Mesenchymal stem cell (in vitro differentiated cells and primary cell): ENCODE results near the gene NME1.
A peak's percentile ranks its signal among the peaks of the same experiment; 100 is the strongest.
"Not testable (repeated sequence)": the region's sequence is repeated elsewhere in the genome, so short reads cannot be mapped to it uniquely, and the experiment has no call there.

ENCODE experiments used
- DNase-seq: peaks from one replicate; pipeline ENCODE4 v3.0.0-alpha.2; 2013
- H2AFZ ChIP-seq: one replicate; pipeline ENCODE4 v1.6.1; 2013; ENCODE audit warnings: low read depth, mild to moderate bottlenecking, control low read depth, inconsistent platforms, low read length, moderate library complexity
- H2AK5ac ChIP-seq: 2 replicates; pipeline ENCODE4 v1.6.1; 2013; ENCODE audit warnings: low read length, moderate library complexity, mild to moderate bottlenecking, inconsistent platforms; ENCODE audit not compliant: severe bottlenecking
- H2BK120ac ChIP-seq: one replicate; pipeline ENCODE4 v1.6.1; 2013; ENCODE audit warnings: low read depth, mild to moderate bottlenecking, inconsistent platforms, low read length, moderate library complexity
- H2BK12ac ChIP-seq, 2 experiments: one replicate each; pipeline ENCODE4 v1.6.1; 2013; ENCODE audit warnings: inconsistent platforms in 2 of 2, low read length in 2 of 2, mild to moderate bottlenecking in 2 of 2, moderate library complexity in 2 of 2, control low read depth in 1 of 2
- H2BK15ac ChIP-seq: one replicate; pipeline ENCODE4 v1.6.1; 2013; ENCODE audit warnings: mild to moderate bottlenecking, low read depth, inconsistent platforms; ENCODE audit not compliant: poor library complexity, severe bottlenecking
- H2BK5ac ChIP-seq: 2 replicates; pipeline ENCODE4 v1.6.1; 2013; ENCODE audit warnings: low read depth, mild to moderate bottlenecking, low read length, control low read depth, inconsistent platforms; ENCODE audit not compliant: poor library complexity, severe bottlenecking
- H3K14ac ChIP-seq, 2 experiments: one replicate each; pipeline ENCODE4 v1.6.1; 2013; ENCODE audit warnings: inconsistent platforms in 2 of 2, low read length in 2 of 2, control low read depth in 1 of 2, mild to moderate bottlenecking in 1 of 2, moderate library complexity in 1 of 2
- H3K18ac ChIP-seq, 2 experiments: one replicate each; pipeline ENCODE4 v1.6.1; 2013; ENCODE audit warnings: inconsistent platforms in 2 of 2, low read length in 2 of 2, control low read depth in 1 of 2, low read depth in 1 of 2, mild to moderate bottlenecking in 1 of 2
- H3K23ac ChIP-seq, 2 experiments: one replicate each; pipeline ENCODE4 v1.6.1; 2013; ENCODE audit warnings: inconsistent platforms in 2 of 2, low read length in 2 of 2, mild to moderate bottlenecking in 2 of 2, moderate library complexity in 2 of 2, control low read depth in 1 of 2
- H3K27ac ChIP-seq: 2 replicates; pipeline ENCODE4 v1.5.1; 2013; ENCODE audit warnings: mild to moderate bottlenecking, moderate library complexity, low read length, control low read depth, inconsistent platforms; ENCODE audit not compliant: poor library complexity, severe bottlenecking
- H3K27me3 ChIP-seq, 2 experiments: 2 replicates each; pipeline versions ENCODE4 v1.6.1 to v1.7.0; 2013; ENCODE audit warnings: low read length in 2 of 2, mild to moderate bottlenecking in 2 of 2, moderate library complexity in 2 of 2, control low read depth in 1 of 2, inconsistent platforms in 1 of 2; ENCODE audit not compliant: control insufficient read depth in 1 of 2, insufficient read depth in 1 of 2
- H3K36me3 ChIP-seq, 2 experiments: 2 replicates each; pipeline versions ENCODE4 v1.6.1 to v1.7.0; 2013; ENCODE audit warnings: low read length in 2 of 2, control low read depth in 1 of 2, inconsistent platforms in 1 of 2, low read depth in 1 of 2, mild to moderate bottlenecking in 1 of 2; ENCODE audit not compliant: insufficient read depth in 2 of 2, control insufficient read depth in 1 of 2
- H3K4ac ChIP-seq, 2 experiments: one replicate each; pipeline ENCODE4 v1.6.1; 2013; ENCODE audit warnings: inconsistent platforms in 2 of 2, low read length in 2 of 2, mild to moderate bottlenecking in 2 of 2, moderate library complexity in 2 of 2, control low read depth in 1 of 2, low read depth in 1 of 2
- H3K4me1 ChIP-seq: 2 replicates; pipeline ENCODE4 v1.6.1; 2013; ENCODE audit warnings: low read depth, low read length, control low read depth; ENCODE audit not compliant: control insufficient read depth, insufficient read depth
- H3K4me2 ChIP-seq: 2 replicates; pipeline ENCODE4 v1.6.1; 2013; ENCODE audit warnings: low read length, mild to moderate bottlenecking, inconsistent platforms; ENCODE audit not compliant: poor library complexity, severe bottlenecking
- H3K4me3 ChIP-seq, 2 experiments: 2 replicates each; pipeline versions ENCODE4 v1.5.1 to v1.7.0; 2013; ENCODE audit warnings: low read length in 2 of 2, mild to moderate bottlenecking in 2 of 2, control low read depth in 1 of 2, low read depth in 1 of 2; ENCODE audit not compliant: insufficient read depth in 1 of 2
- H3K79me1 ChIP-seq: replicated peaks from 2 replicates; pipeline ENCODE4 v1.6.1; 2013; ENCODE audit warnings: mild to moderate bottlenecking, control low read depth, low read length, inconsistent platforms; ENCODE audit not compliant: poor library complexity, severe bottlenecking
- H3K9ac ChIP-seq: 2 replicates; pipeline ENCODE4 v1.7.0; 2013; ENCODE audit warnings: mild to moderate bottlenecking, low read length, moderate library complexity
- H3K9me3 ChIP-seq: 2 replicates; pipeline ENCODE4 v1.7.0; 2013; ENCODE audit warnings: mild to moderate bottlenecking, low read length; ENCODE audit not compliant: control insufficient read depth
- H4K8ac ChIP-seq: one replicate; pipeline ENCODE4 v1.6.1; 2013; ENCODE audit warnings: inconsistent platforms, mild to moderate bottlenecking, low read length, moderate library complexity
- H4K91ac ChIP-seq: one replicate; pipeline ENCODE4 v1.6.1; 2013; ENCODE audit warnings: mild to moderate bottlenecking, low read length, inconsistent platforms
- WGBS: methylation state at CpG from one replicate; pipeline ENCODE4 v1.1.7; 2013; ENCODE audit warnings: mixed read lengths; 5-methylcytosine and 5-hydroxymethylcytosine counted together

NME1 gene

GRCh38 chr17:51122473-51123115 is 30.8 kb upstream of the NME1 start:
- not testable (repeated sequence) for H3K18ac ChIP-seq, DNase-seq, H2BK12ac ChIP-seq, H3K36me3 ChIP-seq, H4K8ac ChIP-seq, H2AK5ac ChIP-seq, H3K14ac ChIP-seq, H4K91ac ChIP-seq, H2BK5ac ChIP-seq, H3K4ac ChIP-seq, H3K79me1 ChIP-seq, H3K9me3 ChIP-seq, H3K4me3 ChIP-seq, H2AFZ ChIP-seq, H3K23ac ChIP-seq, H2BK15ac ChIP-seq, H3K27me3 ChIP-seq, H2BK120ac ChIP-seq
- peak overlapping the region; percentile 99 for H3K27ac ChIP-seq
- peaks cover 11% of the 10 kb centered on the region for H3K4me1 ChIP-seq
- peak overlapping the region; percentile 99 for H3K9ac ChIP-seq
- peak overlapping the region; percentile 79 for H3K4me2 ChIP-seq
- 90% methylated on average over 7 of the region's 10 CpGs for WGBS

DNA sequence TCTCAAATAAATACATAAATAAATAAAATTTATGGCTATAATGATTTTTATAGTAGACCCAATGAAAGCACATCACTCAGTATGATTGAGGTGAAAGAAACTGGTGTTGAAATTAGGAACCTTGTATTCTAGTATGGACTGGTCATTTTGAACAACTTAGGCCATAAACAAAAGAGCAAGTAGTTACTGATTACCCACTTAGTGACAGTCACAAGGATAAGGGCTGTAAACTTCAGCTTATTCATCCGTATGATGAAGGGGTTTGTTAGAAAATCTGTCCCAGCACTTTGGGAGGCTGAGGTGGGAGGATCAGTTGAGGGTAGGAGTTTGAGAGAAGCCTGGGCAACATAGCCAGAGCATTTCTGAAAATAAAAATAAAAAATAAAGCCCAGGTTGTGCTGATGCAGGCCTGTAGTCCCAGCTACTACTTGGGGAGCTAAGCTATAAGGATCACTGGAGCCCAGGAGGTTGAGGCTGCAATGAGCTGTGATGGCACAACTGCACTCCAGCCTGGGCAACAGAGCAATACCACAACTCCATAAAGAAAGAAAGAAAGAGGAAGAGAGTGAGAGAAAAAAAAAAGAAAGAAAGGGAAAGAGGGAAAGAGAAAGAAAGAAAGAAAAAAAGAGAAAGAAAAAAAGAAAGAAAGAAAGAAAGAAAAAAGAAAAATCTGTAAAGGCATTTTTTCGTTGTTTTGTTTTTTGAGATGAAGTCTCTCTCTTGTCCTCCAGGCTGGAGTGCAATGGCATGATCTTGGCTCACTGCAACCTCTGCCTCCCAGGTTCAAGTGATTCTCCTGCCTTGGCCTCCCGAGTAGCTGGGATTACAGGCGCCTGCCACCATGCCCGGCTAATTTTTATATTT is 28.5 kb upstream of the NME1 start:
- H3K23ac ChIP-seq, result no peak overlapping the region
- no peak overlapping the region for H2BK15ac ChIP-seq

DNA sequence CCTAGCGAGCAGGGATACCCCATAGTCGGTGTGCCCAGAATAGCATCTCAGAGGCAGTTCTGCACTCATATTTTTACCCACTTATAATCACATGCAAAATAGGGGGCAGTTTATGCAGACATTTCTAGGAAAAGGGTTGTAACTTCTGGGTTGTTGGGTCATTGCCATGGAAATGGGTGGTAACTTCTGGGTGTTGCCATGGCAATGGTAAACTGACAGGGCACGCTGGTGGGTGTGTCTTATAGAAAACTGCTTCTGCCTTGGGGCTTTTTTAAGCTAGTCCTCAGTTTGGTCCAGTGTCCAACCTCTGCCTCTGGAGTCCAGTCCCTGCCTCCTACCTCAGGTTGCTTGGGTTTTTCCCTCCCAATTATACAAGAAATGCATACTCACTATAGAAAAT is 25.3 kb upstream of the NME1 start:
- Histone ChIP-seq H3K4me3 (no peak overlapping the region), H4K91ac (no peak overlapping the region), H3K79me1 (no peaks in the 10 kb centered on the region), H2BK15ac (no peak overlapping the region), H2BK12ac (no peak overlapping the region), H3K36me3 (no peaks in the 10 kb centered on the region), H3K9me3 (no peaks in the 10 kb centered on the region), H3K4me1 (peaks cover 5% of the 10 kb centered on the region), H3K9ac (no peak overlapping the region), H3K18ac (no peak overlapping the region), H4K8ac (no peak overlapping the region), H3K27ac (no peak overlapping the region), H3K27me3 (no peaks in the 10 kb centered on the region), H2AFZ (no peak overlapping the region), H2BK5ac (no peak overlapping the region), H2AK5ac (no peak overlapping the region), H3K23ac (no peak overlapping the region), H3K4ac (no peak overlapping the region), H2BK120ac (no peak overlapping the region), H3K14ac (no peak overlapping the region), H3K4me2 (no peak overlapping the region)
- DNase-seq, result peak; percentile 45
- WGBS, result 100% methylated on average over 1 of the region's 3 CpGs

More for the DNA sequence above, 28.5 kb upstream of the NME1 start:
- Histone ChIP-seq H3K14ac (no peak overlapping the region), H4K8ac (no peak overlapping the region), H3K4me3 (no peak overlapping the region), H3K27me3 (no peaks in the 10 kb centered on the region), H2BK5ac (no peak overlapping the region), H3K9ac (no peak overlapping the region), H2BK12ac (no peak overlapping the region), H3K4me1 (peaks cover 6% of the 10 kb centered on the region), H2AK5ac (peak overlapping the region; percentile 77), H3K4me2 (no peak overlapping the region), H3K9me3 (no peaks in the 10 kb centered on the region), H3K27ac (peak overlapping the region; percentile 30), H3K36me3 (no peaks in the 10 kb centered on the region), H2BK120ac (no peak overlapping the region), H4K91ac (no peak overlapping the region), H2AFZ (no peak overlapping the region), H3K4ac (no peak overlapping the region), H3K18ac (no peak overlapping the region), H3K79me1 (peaks cover 1% of the 10 kb centered on the region)
- no peak for DNase-seq
- WGBS, result 86% methylated on average over 5 of the region's 5 CpGs

- no peak overlapping the region for H4K8ac ChIP-seq
- H2BK15ac ChIP-seq, result no peak overlapping the region
- no peak overlapping the region for H3K18ac ChIP-seq
- no peak overlapping the region for H2BK5ac ChIP-seq
- H2BK120ac ChIP-seq, result no peak overlapping the region
- no peaks in the 10 kb centered on the region for H3K9me3 ChIP-seq
- no peak overlapping the region for H2AK5ac ChIP-seq
- no peak overlapping the region for H3K14ac ChIP-seq
- no peak overlapping the region for H3K4me2 ChIP-seq
- H3K79me1 ChIP-seq, result no peaks in the 10 kb centered on the region
- H3K9ac ChIP-seq, result peak overlapping the region; percentile 49
- H2BK12ac ChIP-seq, result no peak overlapping the region
- DNase-seq, result peak; percentile 55
- H2AFZ ChIP-seq, result no peak overlapping the region
- no peaks in the 10 kb centered on the region for H3K36me3 ChIP-seq
- no peak overlapping the region for H3K23ac ChIP-seq
- H3K4me1 ChIP-seq, result peaks cover 4% of the 10 kb centered on the region
- peak overlapping the region in 1 of 2 experiments; percentile 4 for H3K4me3 ChIP-seq
- no peaks in the 10 kb centered on the region for H3K27me3 ChIP-seq
- no peak overlapping the region for H4K91ac ChIP-seq
- H3K27ac ChIP-seq, result no peak overlapping the region
- no peak overlapping the region for H3K4ac ChIP-seq
Observed at GRCh38 chr17:51132964-51133319, 20.4 kb upstream of the NME1 start.
